ENCODE data around the gene WDR46. TPM values are rescaled to one million over a fixed set of nuclear protein-coding genes. Genes with fewer than 3 reads are reported as not detected.
A peak's percentile ranks its signal among the peaks of the same experiment; 100 is the strongest.

Gene WDR46
- total RNA-seq, 1 experiment from 2014 or later, result 28.8 TPM

DNA sequence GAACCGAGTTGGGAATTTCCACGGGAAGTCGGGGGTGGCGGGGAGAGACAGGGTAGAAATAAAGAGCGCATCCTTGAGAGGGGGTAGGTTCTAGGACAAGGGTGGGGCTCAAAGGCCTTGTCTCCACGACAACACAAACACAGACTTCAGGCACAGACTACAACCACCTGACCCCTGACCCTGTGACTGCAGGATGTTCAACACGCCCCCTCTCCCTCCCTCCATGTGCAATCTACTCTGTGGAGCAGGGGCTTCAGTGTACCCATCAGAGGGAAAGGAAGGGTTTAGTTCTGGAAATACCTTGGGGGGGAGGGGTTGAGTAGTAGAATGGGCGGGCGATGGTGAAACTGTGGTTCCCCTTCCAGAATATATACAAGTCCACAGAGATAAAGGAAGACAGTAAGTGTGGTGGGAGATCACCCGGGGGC lies 25.5 kb upstream of the WDR46 start:
- no peak for DNase-seq (ENCODE audit: extremely low read depth, low read depth)

GRCh38 chr6:33313709-33314514 lies 24.9 kb upstream of the WDR46 start, which contains the start of gene TAPBP:
TSS of gene TAPBP (minus strand) at chr6:33314078. CDS start at chr6:33314041, 37 bp downstream.
- no peak for DNase-seq (ENCODE audit: extremely low read depth, low read depth)

GRCh38 chr6:33313105-33313708 lies 24.2 kb upstream of the WDR46 start:
- DNase-seq (ENCODE audit: extremely low read depth, low read depth), result no peak

DNA sequence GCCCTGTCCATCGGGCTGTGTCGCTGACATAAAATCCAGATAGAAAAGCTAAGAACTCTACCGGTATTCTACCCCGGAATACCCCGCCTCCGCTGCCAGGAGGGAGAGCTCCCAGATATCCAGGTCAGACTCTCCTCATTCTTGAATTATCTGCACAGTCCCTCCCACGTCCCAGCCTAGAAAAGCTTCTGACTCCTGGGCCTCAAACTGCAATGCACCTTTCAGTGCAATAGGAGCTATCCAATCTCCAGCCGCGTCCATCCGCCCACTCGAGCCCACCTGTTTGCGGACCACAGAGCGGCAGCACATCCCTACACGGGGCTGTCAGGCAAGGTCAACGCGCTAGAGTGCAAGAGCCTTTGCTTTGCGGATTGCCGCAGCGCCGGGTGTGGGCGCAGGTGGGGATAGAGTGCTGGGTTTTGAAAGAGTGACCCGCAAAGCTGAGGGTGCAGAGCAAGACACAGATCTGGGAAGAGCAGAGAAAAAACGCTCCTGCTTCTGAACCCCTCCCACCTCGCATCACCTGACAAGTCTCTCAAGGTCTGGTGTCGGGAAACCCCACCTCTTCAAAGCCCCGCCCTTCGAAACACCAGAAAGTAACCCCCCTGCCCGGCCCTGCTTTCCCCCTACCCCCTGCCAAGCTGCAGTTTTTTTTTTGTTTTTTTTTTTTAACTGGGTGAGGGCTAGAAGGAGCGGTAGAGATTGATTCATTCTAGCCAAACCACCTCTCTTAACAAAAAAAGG lies 23.5 kb upstream of the WDR46 start:
- no peak for DNase-seq (ENCODE audit: extremely low read depth, low read depth)

DNA sequence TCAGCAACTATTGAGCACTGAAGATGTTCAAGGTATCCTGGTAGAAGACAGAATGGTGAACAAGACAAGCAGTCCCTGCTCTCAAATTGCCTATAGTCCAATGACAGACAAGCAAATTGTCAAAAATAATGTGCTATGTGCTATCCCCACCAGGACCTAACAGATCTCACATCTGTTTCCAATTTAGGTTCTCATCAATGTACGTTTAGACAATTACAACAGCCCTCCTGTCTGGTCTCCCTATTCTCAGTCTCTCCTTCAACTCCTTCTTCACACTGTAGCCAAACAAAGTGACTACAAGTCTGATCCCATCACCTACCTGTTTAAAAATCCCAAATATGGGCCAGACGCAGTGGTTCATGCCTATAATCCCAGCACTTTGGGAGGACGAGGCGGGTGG lies 17.3 kb upstream of the WDR46 start:
- no peak for DNase-seq (ENCODE audit: extremely low read depth, low read depth)

DNA sequence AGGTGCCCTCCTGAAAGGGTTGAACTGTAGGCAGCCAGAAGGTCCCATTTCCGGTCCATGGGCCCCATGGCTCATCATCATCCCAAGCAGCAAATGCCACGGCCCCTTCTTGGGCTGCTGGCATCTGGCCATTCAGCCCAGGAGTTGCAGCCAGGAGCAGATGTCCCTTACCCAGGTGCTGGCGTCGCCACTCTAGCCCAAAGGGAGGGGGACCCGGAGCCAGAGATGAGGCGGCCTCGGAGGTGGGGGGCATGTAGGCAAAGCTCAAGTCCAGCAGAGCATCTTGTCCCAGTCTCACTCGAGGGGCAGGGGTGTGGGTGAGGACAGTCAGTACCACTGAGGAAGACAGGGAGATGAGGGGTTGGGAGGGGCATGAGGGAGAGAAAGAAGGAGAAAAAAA lies 16.0 kb upstream of the WDR46 start:
- DNase-seq (ENCODE audit: extremely low read depth, low read depth), result no peak

GRCh38 chr6:33304216-33304615 lies 15.2 kb upstream of the WDR46 start:
- DNase-seq (ENCODE audit: extremely low read depth, low read depth), result no peak

DNA sequence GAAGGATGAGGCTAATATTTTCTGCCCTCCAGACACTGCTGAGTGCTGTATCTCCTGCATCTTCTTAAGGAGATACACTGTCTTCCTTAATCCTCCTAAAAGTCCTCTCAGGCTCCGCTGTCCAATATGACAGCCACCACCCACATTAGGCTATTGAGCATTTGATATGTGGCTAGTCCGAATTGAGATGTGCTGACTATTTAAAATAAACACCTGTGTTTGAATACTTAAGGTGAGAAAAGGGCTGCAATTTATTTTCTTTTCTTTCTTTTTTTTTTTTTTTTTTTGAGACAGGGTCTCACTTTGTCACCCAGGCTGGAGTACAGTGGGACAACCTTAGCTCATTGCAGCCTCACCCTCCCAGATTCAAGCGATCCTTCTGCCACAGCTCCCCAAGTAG lies 12.8 kb upstream of the WDR46 start:
- no peak for DNase-seq (ENCODE audit: extremely low read depth, low read depth)

DNA sequence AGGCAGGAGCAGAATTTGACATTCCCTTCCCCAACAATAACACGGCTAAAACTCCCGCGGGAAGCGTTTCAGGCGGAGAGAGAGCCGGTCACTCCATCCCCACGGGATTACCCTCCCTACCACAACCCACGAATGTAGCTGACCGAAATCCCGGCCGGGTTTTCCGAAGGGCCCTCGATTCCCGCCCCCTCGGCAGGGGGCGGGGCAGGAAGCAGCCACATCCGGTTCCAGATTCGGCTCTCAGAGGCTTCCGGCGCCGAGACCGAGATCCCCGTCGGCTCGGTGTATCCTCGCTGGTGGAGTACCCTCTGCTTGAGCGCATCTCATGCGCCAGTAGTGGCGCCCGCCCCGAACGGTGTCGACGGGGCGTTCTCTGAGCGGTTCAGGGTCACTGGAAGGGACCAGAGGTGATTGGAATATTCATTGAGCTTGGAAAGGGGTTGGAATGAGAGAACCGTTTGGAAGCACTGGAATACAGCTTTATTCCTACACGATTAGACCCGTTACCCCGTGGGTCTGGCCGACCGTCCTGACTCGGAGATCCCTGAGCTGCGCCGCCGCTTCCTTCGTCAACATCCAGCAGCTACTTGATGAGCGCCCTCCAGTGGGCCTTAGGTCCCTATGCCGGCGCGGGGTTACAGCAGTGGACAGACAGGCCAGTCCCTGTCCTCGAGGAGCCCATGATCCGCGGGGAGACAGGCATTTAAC lies 10.4 kb upstream of the WDR46 start:
- DNase-seq (ENCODE audit: extremely low read depth, low read depth), result peak; percentile 79

- DNase-seq (ENCODE audit: extremely low read depth, low read depth), result no peak
Observed at GRCh38 chr6:33298773-33299236, 9.8 kb upstream of the WDR46 start, which contains the start of gene RGL2. TSS of gene RGL2 (minus strand) at chr6:33298942. CDS start at chr6:33298610, 332 bp downstream.

DNA sequence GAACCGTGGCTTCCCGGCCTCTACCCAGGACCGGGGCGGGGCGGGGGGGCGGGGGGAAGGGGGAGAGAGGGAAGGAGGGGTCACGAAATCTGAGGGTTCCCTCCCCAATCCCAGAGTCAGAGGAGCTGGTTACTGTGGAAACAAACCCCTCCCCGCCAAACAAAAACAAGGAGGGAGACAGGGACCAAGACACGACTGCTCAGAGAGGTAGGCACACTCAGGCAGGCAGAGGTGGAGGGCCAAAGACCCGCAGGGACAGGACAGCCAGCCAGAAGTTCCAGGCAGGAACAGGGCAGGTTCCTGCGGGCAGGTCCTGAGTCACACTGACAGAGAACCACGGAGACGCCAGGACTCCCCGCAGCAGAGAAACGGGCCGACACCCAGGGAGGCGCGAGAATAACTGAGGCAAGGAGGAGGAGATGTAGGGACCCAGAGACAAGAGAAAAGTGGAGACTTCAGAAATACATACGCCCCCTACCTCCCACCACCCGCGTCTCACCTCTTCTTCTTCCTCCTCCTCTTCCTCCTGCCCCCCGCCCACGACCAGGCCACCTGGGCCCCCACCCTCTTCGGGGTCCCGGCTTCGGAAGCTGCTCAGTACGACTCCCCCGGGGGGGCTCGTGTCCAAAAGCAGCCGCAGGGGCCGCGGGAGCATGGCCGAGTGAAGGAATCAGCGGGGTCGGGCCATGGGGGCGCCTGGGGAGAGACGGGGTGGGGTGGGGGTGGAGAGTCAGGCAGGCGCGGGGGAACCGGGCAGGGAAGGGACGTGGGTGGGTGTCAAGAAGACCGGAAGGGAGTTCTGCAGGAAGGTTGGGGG lies 9.1 kb upstream of the WDR46 start:
- no peak for DNase-seq (ENCODE audit: extremely low read depth, low read depth)

DNA sequence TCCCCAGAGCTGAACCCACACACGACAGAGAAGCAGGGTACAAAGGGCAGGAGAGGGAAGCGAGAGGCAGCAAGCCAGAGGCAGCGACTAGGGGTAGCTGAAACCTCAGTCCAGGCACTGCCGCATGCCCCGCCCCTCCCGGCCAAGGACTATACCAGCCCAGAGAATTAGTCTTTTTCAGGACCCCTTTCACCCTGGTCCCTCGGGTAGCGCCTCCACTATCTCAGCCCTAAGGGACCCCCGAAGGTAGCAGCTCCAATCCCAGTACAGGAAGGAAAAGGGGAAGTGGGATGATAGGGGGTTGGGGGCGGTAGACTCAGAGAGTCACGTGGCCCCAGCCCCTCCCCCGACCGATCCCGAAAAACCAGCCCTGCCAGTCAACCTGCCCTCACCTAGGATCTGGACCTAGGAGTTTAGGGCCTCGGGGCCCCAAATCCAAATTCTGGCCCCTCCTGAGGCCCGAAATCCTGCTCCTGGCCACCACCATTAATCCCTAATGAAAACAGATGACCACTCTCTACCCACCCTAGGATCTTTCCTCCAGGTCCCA lies 8.4 kb upstream of the WDR46 start:
- no peak for DNase-seq (ENCODE audit: extremely low read depth, low read depth)

- DNase-seq (ENCODE audit: extremely low read depth, low read depth), result no peak
Observed at GRCh38 chr6:33296797-33297405, 7.9 kb upstream of the WDR46 start.

DNA sequence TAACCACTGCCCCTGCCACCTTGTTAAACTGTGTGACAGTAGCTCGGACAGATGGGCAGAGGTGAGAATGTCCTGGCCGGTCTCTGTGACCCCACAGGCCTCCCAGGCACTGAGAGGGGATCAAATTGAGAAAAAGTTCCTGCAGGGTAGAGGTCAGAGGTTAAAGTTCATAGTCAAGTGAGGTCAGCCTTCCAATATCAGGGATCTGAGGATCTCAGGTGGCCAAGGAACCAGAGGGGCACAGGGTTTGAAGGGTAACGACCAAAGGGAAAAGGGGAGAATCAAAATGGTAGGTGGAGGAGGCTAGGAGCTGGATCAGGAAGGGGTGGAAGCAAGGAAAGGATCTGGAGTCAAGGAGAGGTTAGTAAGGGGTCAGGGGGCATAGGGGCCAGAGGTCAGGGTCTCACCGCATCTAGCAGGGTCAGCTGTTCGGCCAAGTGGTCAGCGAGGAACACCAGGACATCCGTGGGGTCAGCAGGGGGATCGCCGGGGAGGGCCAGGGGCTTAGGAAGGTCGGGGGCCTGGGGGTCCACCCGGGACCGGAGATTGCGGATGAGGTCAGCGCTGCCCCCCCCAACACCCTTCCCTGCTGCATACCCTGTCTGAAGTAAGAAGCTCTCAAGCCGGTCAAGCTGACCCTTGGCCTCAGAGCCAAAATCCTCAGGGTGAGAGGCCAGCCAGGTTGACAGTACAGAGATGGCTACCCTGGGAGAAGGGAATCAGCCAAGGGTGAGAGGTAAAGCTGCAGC lies 6.8 kb upstream of the WDR46 start:
- DNase-seq (ENCODE audit: extremely low read depth, low read depth), result no peak

GRCh38 chr6:33294086-33294823 lies 5.2 kb upstream of the WDR46 start:
- DNase-seq (ENCODE audit: extremely low read depth, low read depth), result no peak

- no peak for DNase-seq (ENCODE audit: extremely low read depth, low read depth)
Observed at GRCh38 chr6:33292996-33293682, 4.1 kb upstream of the WDR46 start.

DNA sequence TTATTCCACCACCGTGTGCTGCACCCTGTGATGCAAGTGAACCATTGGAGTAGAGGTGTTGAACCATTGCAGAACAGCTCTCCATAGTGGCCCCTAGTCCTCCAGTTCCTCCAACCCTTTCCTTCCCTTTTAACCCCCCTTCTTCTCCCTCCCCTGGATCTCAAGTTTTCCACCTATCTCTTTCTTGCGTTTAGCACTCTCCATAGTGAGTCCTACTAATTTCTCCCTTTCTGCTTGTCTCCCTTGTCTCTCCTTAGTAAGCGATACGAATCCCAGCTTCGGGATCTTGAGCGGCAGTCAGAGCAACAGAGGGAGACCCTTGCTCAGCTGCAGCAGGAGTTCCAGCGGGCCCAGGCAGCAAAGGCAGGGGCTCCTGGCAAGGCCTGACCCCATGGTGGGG lies 1.4 kb upstream of the WDR46 start:
- no peak for DNase-seq (ENCODE audit: extremely low read depth, low read depth)
